Measurements from ENCODE around the gene NCOR2.

NCOR2 gene

GRCh38 chr12:124561231-124561630 lies 6.2 kb downstream of the NCOR2 start:
- no peak for DNase-seq (ENCODE audit: extremely low read depth in 1 of 2, low read depth in 1 of 2)

DNA sequence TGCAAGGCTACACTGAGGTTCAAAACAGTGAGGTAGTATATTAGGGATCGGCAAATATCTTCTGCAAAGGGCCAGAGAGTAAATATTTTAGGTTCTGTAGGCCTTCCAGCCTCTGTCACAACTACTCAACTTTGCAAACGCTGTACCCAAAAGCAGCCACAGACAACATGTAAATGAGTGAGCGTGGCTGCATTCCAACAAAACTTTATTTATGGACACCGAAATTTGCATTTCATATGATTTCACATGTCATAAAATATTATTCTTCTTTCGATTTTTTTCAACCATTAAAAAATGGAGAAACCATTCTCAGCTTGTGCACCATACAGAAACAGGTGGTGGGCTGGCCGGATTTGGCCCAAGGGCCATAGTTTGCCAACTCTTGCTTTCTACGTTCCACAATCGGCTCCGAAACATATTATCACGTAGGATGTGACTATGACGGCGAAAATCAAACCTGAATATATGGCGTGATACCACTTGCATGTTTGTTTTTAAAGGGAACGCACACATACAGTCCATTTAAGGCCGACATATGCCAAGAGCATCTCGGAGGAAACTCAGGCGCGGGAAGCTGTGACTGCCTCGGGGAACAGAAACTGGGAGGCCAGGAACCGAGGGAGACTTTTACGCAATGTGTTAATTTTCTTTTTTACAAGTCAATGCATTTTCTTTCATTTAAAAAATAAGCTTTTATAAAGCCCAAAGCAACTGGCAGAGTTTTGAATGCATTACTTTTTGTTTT lies 7.1 kb downstream of the NCOR2 start:
- no peak for DNase-seq (ENCODE audit: extremely low read depth in 1 of 2, low read depth in 1 of 2)

- DNase-seq (ENCODE audit: extremely low read depth in 1 of 2, low read depth in 1 of 2) = no peak
Observed at GRCh38 chr12:124559182-124560017, 8.0 kb downstream of the NCOR2 start.

GRCh38 chr12:124558313-124558712 lies 9.1 kb downstream of the NCOR2 start:
- DNase-seq (ENCODE audit: extremely low read depth in 1 of 2, low read depth in 1 of 2) = no peak

- no peak for DNase-seq (ENCODE audit: extremely low read depth in 1 of 2, low read depth in 1 of 2)
Observed at GRCh38 chr12:124557518-124558223, 9.7 kb downstream of the NCOR2 start.

DNA sequence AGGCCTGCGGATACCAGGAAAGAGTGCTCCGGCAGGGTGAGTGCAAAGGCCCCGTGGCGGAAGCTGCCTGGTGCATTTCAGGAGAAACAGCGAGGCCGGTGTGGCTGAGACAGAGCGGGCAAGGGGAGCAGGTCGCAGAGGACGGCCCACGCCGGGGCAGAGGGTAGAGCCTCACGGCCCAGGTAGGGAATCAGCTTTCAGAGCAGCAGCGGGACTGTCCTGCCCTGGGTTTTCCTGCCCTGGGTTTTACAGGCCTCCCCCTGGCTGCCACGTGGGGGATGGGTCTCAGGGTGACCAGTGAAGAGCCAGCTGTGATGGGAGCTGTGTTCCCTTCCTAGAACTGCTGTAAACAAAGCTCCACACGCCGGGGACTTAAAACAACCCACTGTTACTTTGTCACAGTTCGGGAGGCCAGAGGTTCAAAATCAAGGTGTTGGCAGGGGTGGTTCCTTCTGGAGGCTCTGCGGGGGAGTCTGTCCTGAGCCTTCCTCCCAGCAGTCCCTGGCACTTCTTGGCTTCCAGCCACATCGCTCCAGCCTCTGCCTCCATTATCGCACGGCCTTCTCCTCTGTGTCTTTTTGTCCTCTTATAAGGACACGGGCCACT lies 10.4 kb downstream of the NCOR2 start:
- no peak for DNase-seq (ENCODE audit: extremely low read depth in 1 of 2, low read depth in 1 of 2)

DNA sequence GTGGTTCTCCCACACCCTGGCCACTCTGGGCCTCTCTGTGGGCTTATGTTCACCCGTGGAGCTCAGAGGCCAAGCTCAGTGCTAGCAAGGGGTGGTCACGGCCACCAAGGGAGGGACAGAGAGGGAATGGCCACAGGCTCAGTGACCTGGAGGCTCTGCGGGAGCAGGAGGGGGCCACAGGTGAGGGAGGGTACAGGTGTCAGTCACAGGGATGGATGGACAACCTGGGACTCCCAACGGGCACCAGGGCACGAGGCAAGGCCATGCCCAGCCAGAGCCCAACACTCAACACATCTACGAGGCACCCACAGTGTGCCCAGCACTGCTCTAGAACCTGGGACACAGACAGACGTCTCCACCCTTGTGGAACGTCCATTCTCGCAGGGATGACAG lies 11.3 kb downstream of the NCOR2 start:
- no peak for DNase-seq (ENCODE audit: extremely low read depth in 1 of 2, low read depth in 1 of 2)

GRCh38 chr12:124555168-124556073 lies 12.0 kb downstream of the NCOR2 start:
- no peak for DNase-seq (ENCODE audit: extremely low read depth in 1 of 2, low read depth in 1 of 2)

GRCh38 chr12:124554429-124555029 lies 12.9 kb downstream of the NCOR2 start:
- DNase-seq (ENCODE audit: extremely low read depth in 1 of 2, low read depth in 1 of 2) = no peak

DNA sequence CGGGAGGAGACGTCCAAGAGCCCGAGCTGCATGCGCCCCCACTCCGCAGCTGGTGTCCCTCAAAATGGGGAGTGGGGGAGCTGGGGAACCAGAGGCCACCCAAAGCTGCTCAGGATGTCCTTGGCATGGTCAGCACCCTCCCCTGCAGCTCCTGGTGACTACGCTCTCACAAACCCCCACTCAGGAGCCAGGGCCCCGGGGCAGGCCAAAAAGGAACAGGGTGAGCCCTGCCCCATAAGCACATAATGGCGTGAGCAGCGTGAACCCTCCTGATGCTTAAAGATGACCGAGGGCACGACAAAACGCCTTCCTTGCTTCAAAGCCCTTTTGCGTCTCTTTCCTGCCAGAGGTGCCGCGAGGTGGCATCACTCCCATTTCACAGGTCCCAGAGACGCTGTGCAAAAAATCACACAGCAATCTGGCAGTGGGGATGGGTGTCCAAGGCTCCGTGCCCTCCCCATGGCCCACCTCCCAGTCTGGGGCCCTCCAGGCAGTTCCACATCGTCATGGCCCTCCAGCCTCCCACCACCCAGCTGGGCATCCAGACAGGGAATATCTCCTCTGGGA lies 13.5 kb downstream of the NCOR2 start:
- DNase-seq (ENCODE audit: extremely low read depth in 1 of 2, low read depth in 1 of 2) = no peak

DNA sequence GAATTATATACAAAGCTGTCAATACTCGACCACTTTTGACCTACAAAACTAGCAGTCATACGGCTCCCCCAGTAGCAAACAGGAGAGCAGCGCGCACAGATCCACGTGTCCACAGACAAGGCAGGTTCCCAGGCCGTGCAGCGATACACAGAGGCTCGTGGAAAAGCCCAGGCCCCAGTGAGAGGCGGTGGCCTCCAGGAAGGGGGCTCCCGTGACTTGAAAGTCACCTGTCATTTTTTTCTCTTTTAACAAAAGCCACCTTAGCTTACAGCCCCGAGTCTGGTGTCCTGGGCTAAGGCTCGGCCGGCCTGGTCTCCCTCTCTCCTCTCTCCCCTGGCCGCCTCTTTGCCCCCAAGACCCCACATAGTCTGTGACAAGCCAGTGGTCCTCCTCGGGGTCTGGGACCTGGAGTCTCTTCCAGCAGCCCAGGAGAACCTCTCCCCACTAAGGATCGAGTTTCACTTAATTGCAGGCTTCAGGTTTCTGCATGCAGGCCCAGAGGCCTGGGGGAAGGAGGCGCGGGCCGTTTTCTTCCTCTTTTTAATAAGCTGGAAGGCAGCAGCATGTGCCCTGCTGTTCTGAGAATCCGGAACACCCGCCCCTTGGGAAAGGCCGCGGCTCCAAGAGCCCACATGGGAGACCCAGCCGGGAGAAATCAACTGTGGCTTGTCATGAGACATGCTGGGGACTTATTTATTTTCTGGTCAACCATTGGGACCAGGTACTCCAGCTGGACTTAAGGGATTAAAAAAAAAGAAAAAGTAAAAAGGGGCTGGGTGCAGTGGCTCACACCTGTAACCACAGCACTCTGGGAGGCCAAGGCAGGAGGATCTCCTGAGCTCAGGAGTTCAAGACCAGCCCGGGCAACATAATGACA lies 15.9 kb downstream of the NCOR2 start:
- no peak for DNase-seq (ENCODE audit: extremely low read depth in 1 of 2, low read depth in 1 of 2)

DNA sequence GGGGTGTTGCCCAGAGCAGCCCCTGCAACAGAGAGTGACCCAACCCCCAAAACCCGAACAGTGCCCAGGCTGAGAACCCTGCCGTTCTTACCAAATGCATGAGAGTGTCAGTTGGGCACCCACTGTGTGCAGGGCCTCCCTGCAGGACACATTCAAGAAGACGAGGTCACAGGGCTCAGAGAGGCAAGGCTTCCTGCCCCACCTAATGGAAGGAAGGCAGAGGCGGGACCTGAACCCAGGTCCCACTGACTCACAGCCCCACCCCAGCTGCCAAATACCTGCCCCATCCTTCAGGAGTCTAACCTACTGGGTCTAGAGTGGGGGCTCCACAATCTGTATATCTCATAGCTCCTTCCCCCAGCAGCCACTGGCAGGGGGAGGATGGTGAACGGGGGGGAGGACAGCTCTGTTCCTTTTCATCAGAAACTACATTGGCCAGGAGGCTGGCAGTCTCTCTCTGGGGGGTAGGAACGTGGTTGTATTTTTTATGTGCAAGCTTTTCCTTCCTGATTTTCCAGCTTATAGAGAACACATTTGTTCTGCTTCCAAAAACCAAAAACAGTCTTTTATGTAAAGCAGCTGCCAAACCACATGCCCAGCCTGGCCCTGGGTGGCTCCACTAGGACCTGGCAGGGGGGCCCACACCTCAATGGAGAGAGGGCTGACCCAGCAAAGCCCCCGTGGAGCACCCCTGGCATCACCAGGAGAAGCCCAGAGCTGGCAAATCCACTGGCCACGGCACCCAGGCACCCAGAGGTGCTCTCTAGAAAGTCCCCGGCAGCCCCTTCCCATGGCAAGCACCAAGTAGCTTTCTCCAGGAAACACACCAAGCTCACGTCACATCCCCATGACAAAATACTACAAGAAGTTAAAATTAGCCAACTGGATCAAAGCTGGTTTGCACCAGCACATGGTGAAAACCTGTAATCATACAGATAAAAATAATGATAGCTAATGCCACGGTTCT lies 17.0 kb downstream of the NCOR2 start:
- DNase-seq (ENCODE audit: extremely low read depth in 1 of 2, low read depth in 1 of 2) = no peak

DNA sequence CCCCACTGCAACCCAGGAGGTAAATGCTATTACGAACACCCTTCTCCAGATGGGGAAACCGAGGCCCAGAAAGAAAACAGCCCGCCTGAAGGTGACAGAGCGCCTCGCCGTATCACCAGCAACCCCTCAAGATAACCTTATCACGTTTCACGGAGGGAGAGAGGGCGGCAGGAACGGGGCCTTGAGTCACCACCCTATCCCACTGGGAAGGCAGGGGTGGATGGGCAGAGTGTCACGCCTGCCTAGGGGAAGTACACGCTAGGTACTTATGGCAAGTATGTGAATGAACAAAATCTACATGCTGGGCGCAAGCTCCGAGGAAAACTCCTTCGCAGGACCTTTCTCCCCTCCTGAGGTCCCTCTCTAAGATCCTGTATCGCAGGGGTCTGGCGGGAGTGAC lies 17.8 kb downstream of the NCOR2 start:
- no peak for DNase-seq (ENCODE audit: extremely low read depth in 1 of 2, low read depth in 1 of 2)

GRCh38 chr12:124548854-124549378 lies 18.5 kb downstream of the NCOR2 start:
- DNase-seq (ENCODE audit: extremely low read depth in 1 of 2, low read depth in 1 of 2) = no peak

- no peak for DNase-seq (ENCODE audit: extremely low read depth in 1 of 2, low read depth in 1 of 2)
Observed at GRCh38 chr12:124547626-124548025, 19.8 kb downstream of the NCOR2 start.

GRCh38 chr12:124545508-124546418 lies 21.6 kb downstream of the NCOR2 start:
- no peak for DNase-seq (ENCODE audit: extremely low read depth in 1 of 2, low read depth in 1 of 2)

Data from activated CD8-positive, alpha-beta memory T cell treated with anti-CD3 and anti-CD28 coated beads for 1 hour (primary cell).